ENCODE data around the gene SUB1.

GRCh38 chr5:32565145-32565544 is 20.2 kb upstream of the SUB1 start:
- TF ChIP-seq REPIN1 (tag by site-specific recombination; IDR thresholded peaks at IDR 0.05; ENCODE audit: low read depth) (no peak), CTCF (tag by site-specific recombination; IDR thresholded peaks at IDR 0.05) (no peak), ZNF391 (tag by site-specific recombination; IDR thresholded peaks at IDR 0.05; ENCODE audit: borderline replicate concordance, low read depth) (no peak), ZNF394 (tag by site-specific recombination; IDR thresholded peaks at IDR 0.05; ENCODE audit: borderline replicate concordance) (no peak), ZNF274 (IDR thresholded peaks at IDR 0.05; ENCODE audit: low read length) (no peak), ZNF274 (tag by site-specific recombination; IDR thresholded peaks at IDR 0.05; ENCODE audit: borderline replicate concordance) (no peak)
- TF ChIP-seq, protein P1, sequence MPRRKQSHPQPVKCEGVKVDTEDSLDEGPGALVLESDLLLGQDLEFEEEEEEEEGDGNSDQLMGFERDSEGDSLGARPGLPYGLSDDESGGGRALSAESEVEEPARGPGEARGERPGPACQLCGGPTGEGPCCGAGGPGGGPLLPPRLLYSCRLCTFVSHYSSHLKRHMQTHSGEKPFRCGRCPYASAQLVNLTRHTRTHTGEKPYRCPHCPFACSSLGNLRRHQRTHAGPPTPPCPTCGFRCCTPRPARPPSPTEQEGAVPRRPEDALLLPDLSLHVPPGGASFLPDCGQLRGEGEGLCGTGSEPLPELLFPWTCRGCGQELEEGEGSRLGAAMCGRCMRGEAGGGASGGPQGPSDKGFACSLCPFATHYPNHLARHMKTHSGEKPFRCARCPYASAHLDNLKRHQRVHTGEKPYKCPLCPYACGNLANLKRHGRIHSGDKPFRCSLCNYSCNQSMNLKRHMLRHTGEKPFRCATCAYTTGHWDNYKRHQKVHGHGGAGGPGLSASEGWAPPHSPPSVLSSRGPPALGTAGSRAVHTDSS (tag by site-specific recombination; IDR thresholded peaks at IDR 0.05) = no peak
